HG02623 (cell line): ENCODE results near the gene TIMM10.

Source experiments
- ATAC-seq: cut with Tn5 transposase; IDR thresholded peaks from one replicate; pipeline ENCODE4 v1.9.1; 2021; ENCODE audit warnings: moderate library complexity; ENCODE audit not compliant: unreplicated experiment

Gene TIMM10

DNA sequence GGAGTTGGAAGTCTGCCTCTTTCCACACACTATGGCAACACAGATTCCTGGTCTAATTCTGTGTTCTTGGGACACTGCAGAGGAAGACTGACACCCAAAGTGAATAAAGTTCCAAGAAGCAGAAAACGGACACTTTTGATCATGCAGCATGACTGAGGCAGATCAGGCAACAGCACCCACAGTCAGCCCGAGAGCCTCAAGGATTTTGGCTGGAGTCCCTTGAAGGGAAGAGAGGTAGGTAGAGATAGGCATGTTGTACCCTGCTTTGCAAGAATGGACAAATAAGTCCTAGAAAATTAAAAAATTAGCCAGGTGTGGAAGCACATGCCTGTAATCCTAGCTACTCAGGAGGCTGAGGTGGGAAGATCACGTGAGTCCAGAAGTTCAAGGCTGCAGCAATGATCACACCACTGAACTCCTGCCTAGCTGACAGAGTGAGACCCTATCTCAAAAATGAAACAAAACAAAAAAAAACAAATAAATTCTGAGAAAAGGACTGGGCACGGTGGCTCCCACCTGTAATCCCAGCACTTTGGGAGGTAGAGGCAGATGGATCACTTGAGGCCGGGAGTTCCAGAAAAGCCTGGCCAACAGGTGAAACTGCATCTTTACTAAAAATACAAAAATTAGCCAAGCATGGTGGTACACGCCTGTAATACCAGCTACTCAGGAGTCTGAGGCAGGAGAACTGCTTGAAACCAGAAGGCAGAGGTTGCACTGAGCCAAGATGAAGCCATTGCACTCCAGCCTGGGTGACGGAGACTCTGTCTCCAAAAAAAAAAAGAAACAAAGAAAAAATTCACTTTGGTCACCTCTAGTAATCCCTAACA lies 22.0 kb downstream of the TIMM10 start:
- ATAC-seq, result no peak

DNA sequence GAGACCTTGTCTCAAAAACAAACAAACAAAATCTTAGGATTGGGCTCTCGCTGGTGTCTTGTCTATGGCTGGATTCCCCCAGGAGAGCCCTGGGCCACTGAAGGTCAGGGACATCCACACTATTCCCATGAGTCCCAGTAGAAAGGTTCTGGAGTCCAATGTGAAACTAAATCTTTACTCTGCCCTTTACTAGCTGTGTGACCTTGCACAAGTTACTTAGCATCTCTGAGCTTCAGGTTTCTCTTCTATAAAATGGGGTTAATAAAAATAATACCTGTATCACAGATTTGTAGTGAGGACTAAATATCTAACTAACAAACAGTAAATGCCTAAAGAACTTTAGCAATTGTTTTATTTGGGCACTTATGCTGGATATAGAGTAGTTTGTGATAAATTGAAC lies 24.0 kb downstream of the TIMM10 start:
- ATAC-seq, result no peak

DNA sequence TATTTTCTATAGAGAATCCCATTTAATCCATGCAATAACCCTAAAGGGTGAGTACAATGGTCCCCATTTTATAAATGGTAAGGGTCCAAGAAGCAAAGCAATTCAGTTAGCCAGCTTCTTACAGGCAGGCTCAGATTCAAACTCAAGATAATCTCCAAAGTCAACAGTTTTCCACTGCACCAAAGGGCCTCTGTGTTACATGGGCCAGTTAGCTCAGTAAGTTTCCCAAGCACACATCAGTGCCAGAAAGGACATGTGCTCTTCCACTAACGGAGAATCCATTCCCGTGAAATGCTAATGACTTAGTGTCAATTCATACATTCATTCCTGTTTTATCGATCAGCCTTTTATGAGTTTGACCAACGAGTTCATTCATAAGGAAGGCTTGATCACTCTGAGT lies 26.0 kb downstream of the TIMM10 start:
- no peak for ATAC-seq

DNA sequence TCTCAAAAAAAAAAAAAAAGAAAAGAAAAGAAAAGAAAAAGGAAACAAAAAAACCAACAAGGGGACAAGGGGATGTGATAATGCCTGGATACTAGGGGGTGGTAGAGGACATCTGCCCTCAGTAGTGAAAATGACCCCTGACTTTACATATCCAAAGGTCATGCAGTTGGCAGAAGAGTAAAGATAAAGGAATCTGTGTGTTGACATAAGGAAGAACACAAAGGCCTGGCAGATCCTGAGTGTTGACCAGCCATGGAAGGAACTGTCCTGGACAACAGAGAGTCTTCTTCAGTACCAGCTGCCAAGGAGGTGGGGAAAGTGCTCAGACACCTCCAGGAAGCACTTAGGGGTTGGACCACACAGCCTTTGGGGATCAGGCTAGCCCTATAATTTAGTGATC lies 27.7 kb downstream of the TIMM10 start:
- ATAC-seq, result no peak

DNA sequence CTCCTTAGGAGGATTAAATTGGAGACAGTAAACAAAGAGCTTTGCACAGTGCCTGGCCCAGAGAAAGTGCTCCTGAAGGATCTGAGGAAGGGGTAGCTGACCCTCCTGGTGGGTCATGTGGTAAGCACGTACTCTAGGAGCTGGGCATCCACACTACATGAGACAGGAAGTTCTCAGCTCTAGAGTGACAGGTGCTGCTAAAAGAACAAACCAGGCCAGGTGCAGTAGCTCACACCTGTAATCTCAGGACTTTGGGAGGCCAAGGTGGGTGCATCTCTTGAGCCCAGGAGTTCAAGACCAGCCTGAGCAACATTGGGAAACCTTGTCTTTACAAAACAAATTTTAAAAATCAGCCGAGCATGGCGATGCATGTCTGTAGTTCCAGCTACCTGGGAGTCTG lies 28.2 kb downstream of the TIMM10 start:
- no peak for ATAC-seq

DNA sequence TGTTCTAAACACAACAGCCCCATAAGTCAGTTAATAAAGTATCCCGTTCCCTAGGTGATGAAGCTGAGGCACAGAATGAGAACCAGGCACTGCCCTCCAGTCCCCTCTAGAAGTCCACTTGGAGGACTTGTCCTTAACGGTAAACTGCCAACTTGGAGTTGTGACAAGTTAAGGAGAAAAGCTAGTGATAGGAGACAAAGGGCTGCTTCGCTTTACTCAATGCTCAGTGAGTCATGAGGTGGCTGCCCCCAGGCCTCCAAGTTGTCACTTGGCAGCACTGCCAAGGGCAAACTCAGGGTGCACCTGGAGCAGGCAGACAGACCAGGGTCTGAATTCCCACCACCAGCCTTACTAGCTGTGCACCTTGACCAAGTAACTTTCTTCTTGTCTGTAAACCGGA lies 28.6 kb downstream of the TIMM10 start:
- ATAC-seq, result no peak

DNA sequence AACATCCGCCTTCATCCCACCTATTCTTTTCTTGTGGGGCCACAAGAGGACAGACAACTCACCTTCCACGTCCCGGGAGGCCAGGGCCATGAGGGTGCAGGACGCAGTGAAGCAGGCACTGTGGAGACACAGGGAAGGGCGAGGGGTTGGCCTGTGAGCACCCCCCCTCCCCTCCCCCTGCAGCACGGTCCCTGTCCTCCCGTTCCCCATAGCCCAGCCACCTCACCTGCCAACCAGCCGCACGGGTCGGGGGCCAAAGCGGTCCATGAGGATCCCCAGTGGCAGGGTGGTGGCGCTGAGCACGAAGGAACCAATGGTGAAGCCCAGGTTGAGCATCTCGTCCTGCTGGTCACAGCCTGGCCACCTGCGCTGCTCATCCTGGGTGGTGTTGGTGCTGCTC lies 29.6 kb downstream of the TIMM10 start:
- ATAC-seq, result no peak

DNA sequence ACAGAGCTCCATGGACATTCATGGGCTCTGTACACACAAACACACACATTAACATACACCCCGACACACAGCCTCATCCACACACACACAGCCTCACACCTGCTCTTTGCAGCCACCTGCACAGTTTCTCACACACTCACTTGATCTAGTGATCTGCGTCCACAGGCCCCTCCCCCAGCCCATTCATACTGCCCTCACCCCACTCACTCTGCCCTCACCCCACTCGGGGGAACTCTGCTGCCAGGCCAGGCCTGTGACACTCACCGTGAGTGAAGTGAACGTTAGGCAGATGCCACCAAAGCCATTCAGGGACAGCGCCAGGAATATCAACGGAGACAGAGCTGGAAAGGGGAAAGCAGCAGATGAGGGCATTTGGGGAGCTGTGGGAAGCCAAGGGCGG lies 30.0 kb downstream of the TIMM10 start:
- no peak for ATAC-seq

DNA sequence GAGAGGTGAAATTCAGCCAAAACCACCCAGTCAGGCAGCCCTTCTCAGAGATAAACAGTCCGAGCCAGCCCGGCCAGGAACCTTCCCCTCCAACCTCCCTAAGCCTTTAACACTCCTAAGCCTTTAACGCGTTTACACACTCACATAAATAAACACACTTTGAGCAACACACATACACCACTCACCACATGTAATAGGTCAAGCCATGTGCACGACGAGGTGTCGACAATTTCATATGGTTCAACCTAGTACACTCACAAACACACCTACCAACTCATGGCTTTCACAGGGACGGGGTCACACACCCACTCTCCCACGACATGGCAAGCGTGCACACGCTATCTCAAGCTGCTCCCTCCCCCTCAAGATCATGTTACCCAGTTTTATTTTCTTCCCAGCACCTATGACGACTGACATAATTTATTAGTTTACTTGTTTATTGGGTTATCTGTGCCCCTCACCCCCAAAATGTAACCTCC lies 30.5 kb downstream of the TIMM10 start:
- no peak for ATAC-seq

- ATAC-seq, result peak; percentile 100
These were observed 31.1 kb downstream of the TIMM10 start for GRCh38 chr11:57499413-57499982.

DNA sequence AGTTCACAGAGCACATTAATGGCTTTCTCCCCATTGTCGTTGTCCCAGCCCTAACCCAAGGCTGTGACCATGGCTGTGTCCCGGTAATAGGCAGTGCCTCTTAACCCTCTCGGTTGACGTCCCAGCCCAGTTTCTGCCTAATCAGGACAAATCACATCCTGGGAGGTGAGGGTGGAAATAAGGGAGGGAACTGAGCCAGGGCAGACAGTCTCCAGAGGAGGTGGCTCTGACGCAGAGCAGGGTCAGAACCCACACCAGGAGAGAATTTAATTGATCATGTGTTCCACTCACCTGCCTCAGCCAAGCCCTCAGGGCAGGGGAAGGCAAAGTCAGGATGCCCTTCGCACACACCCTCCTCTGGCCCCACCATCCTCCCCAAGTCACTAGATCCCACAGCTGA lies 32.0 kb downstream of the TIMM10 start:
- ATAC-seq, result no peak

DNA sequence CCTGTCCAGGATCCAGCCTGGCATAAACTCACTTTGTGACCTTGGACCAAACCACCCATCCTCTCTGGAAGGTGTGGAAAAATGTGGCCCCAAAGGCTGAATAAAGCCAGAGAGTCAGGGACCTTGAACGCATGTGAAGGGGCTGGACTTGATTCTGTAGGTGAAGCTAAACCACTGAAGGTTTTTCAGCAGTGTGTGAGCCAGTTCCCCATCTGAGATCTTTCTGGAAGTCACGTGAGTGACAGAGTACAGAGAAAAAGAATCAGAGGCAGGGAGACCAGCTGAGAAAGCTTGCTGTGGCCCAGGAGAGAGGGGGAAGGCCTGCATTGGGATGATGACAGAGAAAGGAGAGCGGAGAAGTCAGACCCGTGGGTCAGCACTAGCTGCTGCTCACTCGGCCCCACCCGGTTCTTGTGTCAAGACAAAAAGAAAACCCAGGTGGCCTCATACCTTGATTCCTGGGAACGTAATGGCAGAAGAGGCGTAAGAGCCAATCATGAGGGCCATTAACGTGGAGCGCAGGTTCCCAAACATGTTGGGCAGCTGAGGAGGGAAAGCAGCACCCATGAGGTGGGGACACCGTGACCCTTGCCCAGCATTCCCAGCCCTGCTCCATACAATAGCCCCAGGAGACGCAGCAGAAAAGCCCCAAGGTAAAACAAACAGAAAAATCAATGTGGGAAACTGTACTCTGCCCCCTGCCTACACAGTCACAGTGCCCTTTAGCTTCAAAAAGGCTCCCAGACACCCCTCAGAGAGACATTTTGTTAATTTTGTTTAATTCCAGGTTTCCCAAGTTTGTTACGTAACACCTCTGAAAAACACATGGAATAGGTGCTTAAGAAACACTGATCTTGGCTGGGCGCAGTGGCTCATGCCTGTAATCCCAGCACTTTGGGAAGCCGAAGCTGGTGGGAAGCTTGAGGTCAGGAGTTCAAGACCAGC lies 33.0 kb downstream of the TIMM10 start:
- no peak for ATAC-seq

DNA sequence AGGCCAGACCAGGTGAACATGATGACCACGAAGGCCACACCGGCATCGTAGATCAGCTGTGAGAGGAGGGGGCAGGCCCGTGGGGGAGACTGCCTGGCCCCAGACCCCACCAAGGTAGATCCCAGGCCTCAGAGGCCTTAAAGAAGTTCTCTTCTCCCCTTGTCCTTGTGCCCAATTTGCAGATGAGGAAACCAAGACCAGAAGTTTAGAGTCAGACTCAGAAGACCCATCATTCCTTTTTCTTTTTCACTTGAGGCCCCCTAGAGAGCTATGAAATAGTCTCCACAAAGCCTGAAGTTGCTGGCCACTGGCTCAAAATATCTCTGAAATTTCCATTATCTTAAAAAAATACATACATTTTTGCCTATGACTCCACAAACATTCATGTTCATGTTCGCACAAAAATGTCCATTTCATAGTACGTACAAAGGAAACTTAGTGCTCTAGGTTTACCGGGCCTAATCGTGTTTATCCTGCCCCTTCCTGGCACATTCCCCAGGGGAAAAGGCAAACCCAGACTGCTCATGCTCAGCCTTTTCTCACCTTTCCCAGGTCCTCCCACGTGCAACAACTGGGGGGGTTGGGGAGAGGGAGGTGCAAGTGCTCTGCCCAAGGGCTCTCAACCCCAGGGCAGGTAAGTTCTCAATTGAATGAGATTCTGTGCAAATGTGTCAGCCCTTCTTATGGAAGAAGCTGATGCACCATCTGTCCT lies 34.3 kb downstream of the TIMM10 start:
- no peak for ATAC-seq

DNA sequence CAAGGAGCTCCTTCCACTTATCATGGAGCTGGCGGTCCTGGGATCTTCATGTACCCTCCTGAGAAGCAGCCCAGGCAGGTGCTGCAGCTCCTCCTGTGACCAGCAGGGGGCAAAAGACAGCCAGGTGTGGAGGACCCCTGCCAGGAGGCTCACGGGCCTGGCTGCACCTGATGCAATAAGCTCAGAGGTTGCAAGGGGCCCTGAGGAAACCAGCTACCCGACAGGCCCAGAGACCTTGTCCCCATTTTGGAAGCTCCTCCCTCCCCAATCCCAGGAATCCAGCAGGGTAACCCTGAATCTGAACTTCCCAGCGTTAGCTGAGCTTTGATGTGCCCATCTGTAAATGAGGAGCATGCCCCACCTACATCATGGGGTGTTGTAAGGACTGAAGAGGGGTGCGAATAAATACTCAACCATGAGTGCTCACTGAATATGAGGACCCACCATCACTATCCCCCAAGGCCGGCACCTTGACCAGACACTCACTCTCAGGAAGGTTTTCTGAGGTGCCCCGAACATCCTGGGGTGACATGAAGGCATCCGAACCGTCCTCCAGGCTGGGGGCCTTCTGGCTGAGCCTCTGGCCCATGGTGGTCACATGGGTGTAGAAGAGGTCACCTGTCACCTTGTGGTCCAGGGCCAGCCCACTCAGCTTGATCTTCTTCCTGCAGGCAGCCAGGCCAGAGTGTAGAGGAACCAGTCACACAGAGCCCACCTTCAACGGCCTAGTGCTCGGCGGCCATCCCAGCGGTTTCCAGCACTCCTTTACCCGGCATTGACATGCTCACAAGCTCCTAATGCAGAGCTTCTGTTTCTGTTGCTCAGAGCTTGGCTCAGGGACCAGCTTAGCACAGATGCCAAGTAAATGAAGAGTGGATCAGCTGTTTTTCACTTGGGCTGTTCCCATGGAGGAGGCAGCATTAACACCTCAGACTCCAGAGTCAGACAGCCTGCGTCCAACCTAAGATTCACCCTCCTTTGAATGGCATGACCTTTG lies 36.7 kb downstream of the TIMM10 start:
- peak; percentile 83 for ATAC-seq

GRCh38 chr11:57491371-57492061 lies 39.0 kb downstream of the TIMM10 start:
- no peak for ATAC-seq

- no peak for ATAC-seq
These were observed 39.9 kb downstream of the TIMM10 start for GRCh38 chr11:57490456-57491248.

GRCh38 chr11:57487920-57488659 lies 42.5 kb downstream of the TIMM10 start:
- ATAC-seq, result no peak
